ENCODE results near the gene SSTR3.

- TF ChIP-seq CTCF (IDR thresholded peaks at IDR 0.05; ENCODE audit: low read depth, low read length) (peak; percentile 31), EZH2phosphoT487 (IDR thresholded peaks at IDR 0.05; ENCODE audit: low read depth) (no peak)
Measured at GRCh38 chr22:37253126-37253660, 40.9 kb upstream of the SSTR3 start.

Data from OCI-LY3 (cell line).